GM12873 (cell line): ENCODE results near the gene SLC1A3.

Experiments used
- CTCF ChIP-seq: IDR thresholded peaks from 2 replicates; pipeline ENCODE4 v1.5.1; 2012; ENCODE audit warnings: low read depth, mild to moderate bottlenecking, moderate library complexity, low read length, control low read depth; ENCODE audit not compliant: insufficient read depth; ENCODE audit errors: missing control alignments

SLC1A3 gene

GRCh38 chr5:36675282-36675681 is 68.9 kb downstream of the SLC1A3 start:
- TF ChIP-seq CTCF, result no peak

- no peak for TF ChIP-seq CTCF
Measured at GRCh38 chr5:36679221-36679989, 73.0 kb downstream of the SLC1A3 start.

GRCh38 chr5:36680066-36680465 is 73.7 kb downstream of the SLC1A3 start:
- no peak for TF ChIP-seq CTCF

GRCh38 chr5:36681711-36682110 is 75.3 kb downstream of the SLC1A3 start:
- TF ChIP-seq CTCF, result no peak

- TF ChIP-seq CTCF, result no peak
Measured at GRCh38 chr5:36682499-36682898, 76.1 kb downstream of the SLC1A3 start.

- TF ChIP-seq CTCF, result no peak
Measured at GRCh38 chr5:36683821-36684434, 77.5 kb downstream of the SLC1A3 start.

- TF ChIP-seq CTCF, result no peak
Measured at GRCh38 chr5:36685631-36686288, 79.4 kb downstream of the SLC1A3 start.
